ENCODE measurements around the gene CUX1.
A peak's percentile ranks its signal among the peaks of the same experiment; 100 is the strongest.

CUX1 gene

DNA sequence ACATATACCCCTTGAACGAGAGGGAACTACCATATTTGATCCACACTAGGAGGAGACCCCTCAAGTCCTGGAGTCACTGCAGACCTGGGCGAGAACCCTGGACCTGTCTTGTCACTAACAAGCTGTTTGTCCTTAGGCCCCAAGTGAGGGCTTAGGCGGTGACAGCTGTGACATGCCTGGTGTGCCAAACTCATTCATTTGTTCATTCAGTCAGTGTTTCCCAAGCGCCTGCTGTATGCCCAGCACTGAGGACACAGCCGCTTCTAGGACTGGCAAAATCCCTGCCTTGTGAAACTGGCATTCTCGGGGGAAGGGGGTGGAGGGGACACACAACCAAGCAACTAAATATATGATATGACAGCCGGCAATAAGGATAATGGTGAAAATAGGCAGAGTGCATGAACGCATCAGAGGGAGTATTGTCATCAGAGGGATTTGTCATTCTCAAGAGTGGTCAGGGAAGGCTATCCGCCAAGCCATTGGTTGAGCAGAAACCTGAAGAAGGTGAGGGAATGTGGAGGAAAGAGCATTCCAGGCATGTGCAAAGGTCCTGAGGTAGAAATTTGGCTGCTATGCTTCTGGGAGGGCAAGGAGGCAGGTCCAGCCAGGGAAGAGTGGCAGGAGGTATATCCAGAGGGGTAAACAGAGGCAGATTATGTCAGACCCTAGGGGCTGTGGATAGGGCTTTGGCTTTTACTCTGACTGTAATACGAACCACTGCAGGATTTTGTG lies 480.2 kb downstream of the CUX1 start:
- POLR2A ChIA-PET = interaction anchor here (1.5 kb wide), 1 partner anchor 10 kb away, joined by 4 read pairs; no protein-coding TSS in a partner anchor
- Histone ChIP-seq H3K27ac (ENCODE audit: extremely low read depth, low read depth, low read length) (no peak overlapping the region), H3K4me3 (ENCODE audit: low read depth, low read length) (no peak overlapping the region), H3K4me1 (ENCODE audit: control insufficient read depth, insufficient read depth, low read length) (no peaks in the 10 kb centered on the region), H3K9me3 (ENCODE audit: control insufficient read depth, insufficient read depth, low read depth, low read length) (no peaks in the 10 kb centered on the region), H3K36me3 (ENCODE audit: control insufficient read depth in 2 of 2, insufficient read depth in 1 of 2, low read length in 2 of 2) (no peaks in the 10 kb centered on the region)
- TF ChIP-seq ZBTB26 (tag by site-specific recombination; optimal IDR thresholded peaks at IDR 0.05) = no peak
- TF ChIP-seq, protein P1, sequence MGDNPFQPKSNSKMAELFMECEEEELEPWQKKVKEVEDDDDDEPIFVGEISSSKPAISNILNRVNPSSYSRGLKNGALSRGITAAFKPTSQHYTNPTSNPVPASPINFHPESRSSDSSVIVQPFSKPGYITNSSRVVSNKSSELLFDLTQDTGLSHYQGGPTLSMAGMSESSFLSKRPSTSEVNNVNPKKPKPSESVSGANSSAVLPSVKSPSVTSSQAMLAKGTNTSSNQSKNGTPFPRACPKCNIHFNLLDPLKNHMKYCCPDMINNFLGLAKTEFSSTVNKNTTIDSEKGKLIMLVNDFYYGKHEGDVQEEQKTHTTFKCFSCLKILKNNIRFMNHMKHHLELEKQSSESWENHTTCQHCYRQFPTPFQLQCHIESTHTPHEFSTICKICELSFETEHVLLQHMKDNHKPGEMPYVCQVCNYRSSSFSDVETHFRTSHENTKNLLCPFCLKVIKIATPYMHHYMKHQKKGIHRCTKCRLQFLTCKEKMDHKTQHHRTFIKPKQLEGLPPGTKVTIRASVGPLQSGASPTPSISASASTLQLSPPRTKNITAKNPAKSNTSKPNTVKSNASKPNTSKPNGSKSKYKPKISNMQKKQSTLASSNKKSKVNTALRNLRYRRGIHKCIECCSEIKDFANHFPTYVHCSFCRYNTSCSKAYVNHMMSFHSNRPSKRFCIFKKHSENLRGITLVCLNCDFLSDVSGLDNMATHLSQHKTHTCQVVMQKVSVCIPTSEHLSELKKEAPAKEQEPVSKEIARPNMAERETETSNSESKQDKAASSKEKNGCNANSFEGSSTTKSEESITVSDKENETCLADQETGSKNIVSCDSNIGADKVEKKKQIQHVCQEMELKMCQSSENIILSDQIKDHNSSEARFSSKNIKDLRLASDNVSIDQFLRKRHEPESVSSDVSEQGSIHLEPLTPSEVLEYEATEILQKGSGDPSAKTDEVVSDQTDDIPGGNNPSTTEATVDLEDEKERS (tag by site-specific recombination; IDR thresholded peaks at IDR 0.05) = 0 out of 2 replicates have a peak, but pooled peaks have one; percentile 34
- TF ChIP-seq ZNF623 (tag by site-specific recombination; IDR thresholded peaks at IDR 0.05) = peak; percentile 99
- no peak for TF ChIP-seq ZBTB1 (tag by site-specific recombination; IDR thresholded peaks at IDR 0.05)
- TF ChIP-seq ZNF837 (tag by site-specific recombination; IDR thresholded peaks at IDR 0.05) = 0 out of 2 replicates have a peak, but pooled peaks have one; percentile 31
- CTCF ChIA-PET = no interaction called here

DNA sequence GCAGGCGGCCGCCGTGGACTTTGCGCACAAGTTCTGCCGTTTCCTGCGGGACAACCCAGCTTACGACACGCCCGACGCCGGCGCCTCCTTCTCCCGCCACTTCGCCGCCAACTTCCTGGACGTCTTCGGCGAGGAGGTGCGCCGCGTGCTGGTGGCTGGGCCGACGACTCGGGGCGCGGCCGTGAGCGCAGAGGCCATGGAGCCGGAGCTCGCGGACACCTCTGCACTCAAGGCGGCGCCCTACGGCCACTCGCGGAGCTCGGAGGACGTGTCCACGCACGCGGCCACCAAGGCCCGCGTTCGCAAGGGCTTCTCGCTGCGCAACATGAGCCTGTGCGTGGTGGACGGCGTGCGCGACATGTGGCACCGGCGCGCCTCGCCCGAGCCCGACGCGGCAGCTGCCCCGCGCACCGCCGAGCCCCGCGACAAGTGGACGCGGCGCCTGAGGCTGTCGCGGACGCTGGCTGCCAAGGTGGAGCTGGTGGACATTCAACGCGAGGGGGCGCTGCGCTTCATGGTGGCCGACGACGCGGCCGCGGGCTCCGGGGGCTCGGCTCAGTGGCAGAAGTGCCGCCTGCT lies 483.3 kb downstream of the CUX1 start:
- no peak for TF ChIP-seq ZNF366 (tag by site-specific recombination; conservative IDR thresholded peaks at IDR 0.05)
- TF ChIP-seq, protein P2, sequence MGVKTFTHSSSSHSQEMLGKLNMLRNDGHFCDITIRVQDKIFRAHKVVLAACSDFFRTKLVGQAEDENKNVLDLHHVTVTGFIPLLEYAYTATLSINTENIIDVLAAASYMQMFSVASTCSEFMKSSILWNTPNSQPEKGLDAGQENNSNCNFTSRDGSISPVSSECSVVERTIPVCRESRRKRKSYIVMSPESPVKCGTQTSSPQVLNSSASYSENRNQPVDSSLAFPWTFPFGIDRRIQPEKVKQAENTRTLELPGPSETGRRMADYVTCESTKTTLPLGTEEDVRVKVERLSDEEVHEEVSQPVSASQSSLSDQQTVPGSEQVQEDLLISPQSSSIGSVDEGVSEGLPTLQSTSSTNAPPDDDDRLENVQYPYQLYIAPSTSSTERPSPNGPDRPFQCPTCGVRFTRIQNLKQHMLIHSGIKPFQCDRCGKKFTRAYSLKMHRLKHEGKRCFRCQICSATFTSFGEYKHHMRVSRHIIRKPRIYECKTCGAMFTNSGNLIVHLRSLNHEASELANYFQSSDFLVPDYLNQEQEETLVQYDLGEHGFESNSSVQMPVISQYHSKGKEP (tag by site-specific recombination; IDR thresholded peaks at IDR 0.05) = no peak
- TF ChIP-seq WT1 (tag by site-specific recombination; IDR thresholded peaks at IDR 0.05) = no peak
- TF ChIP-seq, protein P3, sequence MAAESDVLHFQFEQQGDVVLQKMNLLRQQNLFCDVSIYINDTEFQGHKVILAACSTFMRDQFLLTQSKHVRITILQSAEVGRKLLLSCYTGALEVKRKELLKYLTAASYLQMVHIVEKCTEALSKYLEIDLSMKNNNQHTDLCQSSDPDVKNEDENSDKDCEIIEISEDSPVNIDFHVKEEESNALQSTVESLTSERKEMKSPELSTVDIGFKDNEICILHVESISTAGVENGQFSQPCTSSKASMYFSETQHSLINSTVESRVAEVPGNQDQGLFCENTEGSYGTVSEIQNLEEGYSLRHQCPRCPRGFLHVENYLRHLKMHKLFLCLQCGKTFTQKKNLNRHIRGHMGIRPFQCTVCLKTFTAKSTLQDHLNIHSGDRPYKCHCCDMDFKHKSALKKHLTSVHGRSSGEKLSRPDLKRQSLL (tag by site-specific recombination; IDR thresholded peaks at IDR 0.05) = no peak
- no peak for TF ChIP-seq IKZF3 (tag by site-specific recombination; IDR thresholded peaks at IDR 0.05)
- TF ChIP-seq, protein P4, sequence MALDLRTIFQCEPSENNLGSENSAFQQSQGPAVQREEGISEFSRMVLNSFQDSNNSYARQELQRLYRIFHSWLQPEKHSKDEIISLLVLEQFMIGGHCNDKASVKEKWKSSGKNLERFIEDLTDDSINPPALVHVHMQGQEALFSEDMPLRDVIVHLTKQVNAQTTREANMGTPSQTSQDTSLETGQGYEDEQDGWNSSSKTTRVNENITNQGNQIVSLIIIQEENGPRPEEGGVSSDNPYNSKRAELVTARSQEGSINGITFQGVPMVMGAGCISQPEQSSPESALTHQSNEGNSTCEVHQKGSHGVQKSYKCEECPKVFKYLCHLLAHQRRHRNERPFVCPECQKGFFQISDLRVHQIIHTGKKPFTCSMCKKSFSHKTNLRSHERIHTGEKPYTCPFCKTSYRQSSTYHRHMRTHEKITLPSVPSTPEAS (tag by site-specific recombination; IDR thresholded peaks at IDR 0.05) = no peak
- TF ChIP-seq, protein P5, sequence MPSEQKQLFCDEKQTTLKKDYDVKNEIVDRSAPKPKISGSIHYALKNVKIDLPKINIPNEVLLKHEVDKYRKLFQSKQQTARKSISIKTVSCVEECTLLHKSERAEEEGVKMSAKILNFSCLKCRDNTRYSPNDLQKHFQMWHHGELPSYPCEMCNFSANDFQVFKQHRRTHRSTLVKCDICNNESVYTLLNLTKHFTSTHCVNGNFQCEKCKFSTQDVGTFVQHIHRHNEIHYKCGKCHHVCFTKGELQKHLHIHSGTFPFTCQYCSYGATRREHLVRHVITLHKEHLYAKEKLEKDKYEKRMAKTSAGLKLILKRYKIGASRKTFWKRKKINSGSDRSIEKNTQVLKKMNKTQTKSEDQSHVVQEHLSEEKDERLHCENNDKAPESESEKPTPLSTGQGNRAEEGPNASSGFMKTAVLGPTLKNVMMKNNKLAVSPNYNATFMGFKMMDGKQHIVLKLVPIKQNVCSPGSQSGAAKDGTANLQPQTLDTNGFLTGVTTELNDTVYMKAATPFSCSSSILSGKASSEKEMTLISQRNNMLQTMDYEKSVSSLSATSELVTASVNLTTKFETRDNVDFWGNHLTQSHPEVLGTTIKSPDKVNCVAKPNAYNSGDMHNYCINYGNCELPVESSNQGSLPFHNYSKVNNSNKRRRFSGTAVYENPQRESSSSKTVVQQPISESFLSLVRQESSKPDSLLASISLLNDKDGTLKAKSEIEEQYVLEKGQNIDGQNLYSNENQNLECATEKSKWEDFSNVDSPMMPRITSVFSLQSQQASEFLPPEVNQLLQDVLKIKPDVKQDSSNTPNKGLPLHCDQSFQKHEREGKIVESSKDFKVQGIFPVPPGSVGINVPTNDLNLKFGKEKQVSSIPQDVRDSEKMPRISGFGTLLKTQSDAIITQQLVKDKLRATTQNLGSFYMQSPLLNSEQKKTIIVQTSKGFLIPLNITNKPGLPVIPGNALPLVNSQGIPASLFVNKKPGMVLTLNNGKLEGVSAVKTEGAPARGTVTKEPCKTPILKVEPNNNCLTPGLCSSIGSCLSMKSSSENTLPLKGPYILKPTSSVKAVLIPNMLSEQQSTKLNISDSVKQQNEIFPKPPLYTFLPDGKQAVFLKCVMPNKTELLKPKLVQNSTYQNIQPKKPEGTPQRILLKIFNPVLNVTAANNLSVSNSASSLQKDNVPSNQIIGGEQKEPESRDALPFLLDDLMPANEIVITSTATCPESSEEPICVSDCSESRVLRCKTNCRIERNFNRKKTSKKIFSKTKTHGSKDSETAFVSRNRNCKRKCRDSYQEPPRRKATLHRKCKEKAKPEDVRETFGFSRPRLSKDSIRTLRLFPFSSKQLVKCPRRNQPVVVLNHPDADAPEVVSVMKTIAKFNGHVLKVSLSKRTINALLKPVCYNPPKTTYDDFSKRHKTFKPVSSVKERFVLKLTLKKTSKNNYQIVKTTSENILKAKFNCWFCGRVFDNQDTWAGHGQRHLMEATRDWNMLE (tag by site-specific recombination; conservative IDR thresholded peaks at IDR 0.05; ENCODE audit: low read depth) = no peak
- TF ChIP-seq ZNF701 (tag by site-specific recombination; IDR thresholded peaks at IDR 0.05) = no peak
- no peak for TF ChIP-seq ZNF362 (tag by site-specific recombination; IDR thresholded peaks at IDR 0.05)
- H3K9me3 ChIP-seq (ENCODE audit: control insufficient read depth, insufficient read depth, low read depth, low read length) = no peaks in the 10 kb centered on the region
- no peaks in the 10 kb centered on the region for H3K36me3 ChIP-seq (ENCODE audit: control insufficient read depth in 2 of 2, insufficient read depth in 1 of 2, low read length in 2 of 2)
- no peak overlapping the region for H3K4me3 ChIP-seq (ENCODE audit: low read depth, low read length)
- ChIA-PET POLR2A (no interaction called here), CTCF (interaction anchor here (1.0 kb wide), 1 partner anchor 17 kb away, joined by 3 read pairs; no protein-coding TSS in a partner anchor)
- H3K4me1 ChIP-seq (ENCODE audit: control insufficient read depth, insufficient read depth, low read length) = no peaks in the 10 kb centered on the region
- no peak overlapping the region for H3K27ac ChIP-seq (ENCODE audit: extremely low read depth, low read depth, low read length)
